GM21737 (cell line): ENCODE results near the gene NDUFS6.
"Not testable (repeated sequence)": the region's sequence is repeated elsewhere in the genome, so short reads cannot be mapped to it uniquely, and the experiment has no call there.

Source experiments
- ATAC-seq: cut with Tn5 transposase; IDR thresholded peaks from one replicate; pipeline ENCODE4 v1.9.1; 2021; ENCODE audit warnings: mild to moderate bottlenecking, moderate library complexity; ENCODE audit not compliant: unreplicated experiment

NDUFS6 gene

GRCh38 chr5:1781726-1782384 is 19.4 kb upstream of the NDUFS6 start:
- no peak for ATAC-seq

- ATAC-seq = peak; percentile 8
Observed at GRCh38 chr5:1782385-1783215, 18.6 kb upstream of the NDUFS6 start.

- ATAC-seq = peak; percentile 71
Observed at GRCh38 chr5:1783216-1783554, 18.0 kb upstream of the NDUFS6 start.

GRCh38 chr5:1784197-1785050 is 16.8 kb upstream of the NDUFS6 start:
- no peak for ATAC-seq

GRCh38 chr5:1785062-1785461 is 16.1 kb upstream of the NDUFS6 start:
- ATAC-seq = no peak

GRCh38 chr5:1785984-1786383 is 15.2 kb upstream of the NDUFS6 start:
- ATAC-seq = no peak

GRCh38 chr5:1786621-1787471 is 14.4 kb upstream of the NDUFS6 start:
- no peak for ATAC-seq

GRCh38 chr5:1787472-1788047 is 13.6 kb upstream of the NDUFS6 start:
- ATAC-seq = no peak

GRCh38 chr5:1788200-1788599 is 13.0 kb upstream of the NDUFS6 start:
- no peak for ATAC-seq

- no peak for ATAC-seq
Observed at GRCh38 chr5:1788828-1789227, 12.4 kb upstream of the NDUFS6 start.

GRCh38 chr5:1789438-1789833 is 11.8 kb upstream of the NDUFS6 start:
- ATAC-seq = not testable (repeated sequence)

GRCh38 chr5:1789834-1790471 is 11.3 kb upstream of the NDUFS6 start:
- no peak for ATAC-seq

GRCh38 chr5:1791176-1791575 is 10.0 kb upstream of the NDUFS6 start:
- ATAC-seq = no peak

GRCh38 chr5:1792842-1793266 is 8.4 kb upstream of the NDUFS6 start:
- peak; percentile 92 for ATAC-seq

GRCh38 chr5:1793301-1793740 is 7.9 kb upstream of the NDUFS6 start:
- no peak for ATAC-seq

- ATAC-seq = no peak
Observed at GRCh38 chr5:1793966-1794900, 7.0 kb upstream of the NDUFS6 start.

GRCh38 chr5:1794901-1795290 is 6.3 kb upstream of the NDUFS6 start:
- ATAC-seq = no peak

GRCh38 chr5:1795506-1795905 is 5.7 kb upstream of the NDUFS6 start:
- no peak for ATAC-seq

GRCh38 chr5:1795931-1796330 is 5.3 kb upstream of the NDUFS6 start:
- no peak for ATAC-seq
